ENCODE measurements around the gene ARAP3. TPM values are rescaled to one million over a fixed set of nuclear protein-coding genes. Genes with fewer than 3 reads are reported as not detected.

Gene ARAP3
- total and polyA plus RNA-seq, 9 of the 15 experiments (the other 6 are each of a cell fraction or from before 2014, with no cell fraction given) = 0.83 to 25.7 (median 6.4) TPM

DNA sequence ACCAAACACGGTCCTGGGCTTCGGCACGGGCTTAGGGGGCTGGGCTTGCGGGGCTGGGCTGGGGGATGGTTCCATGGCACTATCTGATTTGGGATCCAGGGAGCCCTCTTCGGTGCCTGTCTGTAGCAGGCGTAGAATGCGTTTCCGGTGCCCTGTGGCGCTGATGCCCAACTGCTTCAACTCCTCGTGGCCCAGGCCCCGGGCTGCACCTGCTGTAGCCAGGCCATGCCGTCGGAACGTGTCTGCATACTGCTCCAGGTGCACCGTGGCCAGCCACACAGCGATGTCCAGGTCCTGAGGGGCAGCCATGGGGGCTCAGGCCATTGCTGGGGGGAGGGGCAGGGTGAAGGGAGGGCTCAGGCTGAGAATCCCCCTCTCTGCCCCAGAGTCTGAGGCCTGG lies 1.9 kb downstream of the ARAP3 start:
- Histone ChIP-seq H3K27ac (ENCODE audit: extremely low read depth, low read depth, low read length) (no peak overlapping the region), H3K9me1 (ENCODE audit: control insufficient read depth, insufficient read depth, low read length) (peaks cover 3% of the 10 kb centered on the region), H2AFZ (ENCODE audit: low read depth, low read length) (no peak overlapping the region), H3K9me3 (replicated peaks; ENCODE audit: control insufficient read depth, insufficient read depth, low read depth, low read length) (no peaks in the 10 kb centered on the region), H3K79me2 (ENCODE audit: control insufficient read depth, insufficient read depth, low read length) (peaks cover 14% of the 10 kb centered on the region; the same call in 1 of the 3 replicates), H3K36me3 (ENCODE audit: control insufficient read depth, insufficient read depth, low read length) (peaks cover 4% of the 10 kb centered on the region; the same call in 1 of the 3 replicates), H3K4me2 (ENCODE audit: insufficient read depth, low read length) (no peak overlapping the region), H3K4me1 (replicated peaks in 1 of 2; ENCODE audit: control insufficient read depth in 2 of 2, insufficient read depth in 2 of 2, low read length in 2 of 2) (peaks cover 32 to 40% of the 10 kb centered on the region in 2 experiments), H3K4me3 (no peak overlapping the region), H3K9ac (ENCODE audit: insufficient read depth in 1 of 2, low read depth in 2 of 2, low read length in 2 of 2) (no peak overlapping the region), H3K27me3 (ENCODE audit: control insufficient read depth in 2 of 2, insufficient read depth in 2 of 2, low read length in 2 of 2) (no peaks in the 10 kb centered on the region), H4K20me1 (replicated peaks; ENCODE audit: control insufficient read depth, insufficient read depth, low read length) (no peaks in the 10 kb centered on the region)
- TF ChIP-seq ZNF79 (CRISPR knock-in tag; IDR thresholded peaks at IDR 0.05; ENCODE audit: low read depth) (no peak), CTBP1 (IDR thresholded peaks at IDR 0.05; ENCODE audit: borderline replicate concordance) (no peak), RBFOX2 (IDR thresholded peaks at IDR 0.05; ENCODE audit: low read depth, low read length) (peak; percentile 23; the same call in 1 of the 2 replicates)
- DNase-seq (ENCODE audit: extremely low read depth in 1 of 4, low spot score in 3 of 4) (no peak), FAIRE-seq (no peak), ATAC-seq (no peak)
- no TSS peak for BruUV-seq (replicated peaks)
- ChIA-PET POLR2A (no interaction called here), CTCF (ENCODE audit: low intra/inter-chr PET ratio) (no interaction called here)
- in situ Hi-C loops (cut with MboI) = no loop called here
- intact Hi-C loops (cut with micrococcal nuclease) = no loop called here
- WGBS (ENCODE audit: insufficient coverage, low coverage, missing lambda C conversion rate) = 83% methylated on average over 11 of the region's 16 CpGs

DNA sequence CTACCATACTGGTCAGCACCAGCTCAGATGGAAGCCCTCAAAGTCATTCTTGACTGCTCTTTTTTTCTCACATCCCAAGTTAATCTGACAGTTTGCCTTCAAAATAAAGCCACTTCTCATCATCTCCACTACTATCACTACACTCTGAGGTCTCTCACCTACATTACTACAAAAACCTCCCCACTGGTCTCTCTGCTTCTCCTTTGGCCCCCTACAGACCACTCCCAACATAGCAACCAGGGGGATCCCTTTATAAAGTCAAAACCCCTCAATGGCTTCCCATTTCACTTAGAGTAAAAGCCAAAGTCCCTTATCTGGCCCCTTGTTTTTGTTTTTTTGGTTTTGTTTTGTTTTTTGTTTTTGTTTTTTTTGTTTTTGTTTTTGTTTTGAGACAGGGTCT lies 4.6 kb downstream of the ARAP3 start:
- Histone ChIP-seq H3K79me2 (ENCODE audit: control insufficient read depth, insufficient read depth, low read length) (peaks cover 14% of the 10 kb centered on the region; the same call in 1 of the 3 replicates), H2AFZ (ENCODE audit: low read depth, low read length) (no peak overlapping the region), H3K4me1 (replicated peaks in 1 of 2; ENCODE audit: control insufficient read depth in 2 of 2, insufficient read depth in 2 of 2, low read length in 2 of 2) (peaks cover 18 to 32% of the 10 kb centered on the region in 2 experiments), H3K9ac (ENCODE audit: insufficient read depth in 1 of 2, low read depth in 2 of 2, low read length in 2 of 2) (no peak overlapping the region), H3K27ac (ENCODE audit: extremely low read depth, low read depth, low read length) (no peak overlapping the region), H3K9me1 (ENCODE audit: control insufficient read depth, insufficient read depth, low read length) (no peaks in the 10 kb centered on the region), H3K9me3 (replicated peaks; ENCODE audit: control insufficient read depth, insufficient read depth, low read depth, low read length) (no peaks in the 10 kb centered on the region), H3K36me3 (ENCODE audit: control insufficient read depth, insufficient read depth, low read length) (peaks cover 4% of the 10 kb centered on the region; the same call in 1 of the 3 replicates), H3K4me2 (ENCODE audit: insufficient read depth, low read length) (no peak overlapping the region), H3K4me3 (no peak overlapping the region), H3K27me3 (ENCODE audit: control insufficient read depth in 2 of 2, insufficient read depth in 2 of 2, low read length in 2 of 2) (no peaks in the 10 kb centered on the region), H4K20me1 (replicated peaks; ENCODE audit: control insufficient read depth, insufficient read depth, low read length) (no peaks in the 10 kb centered on the region; the same call in 1 of the 2 replicates)
- in situ Hi-C loops (cut with MboI) = no loop called here
- ChIA-PET CTCF (ENCODE audit: low intra/inter-chr PET ratio) (no interaction called here), POLR2A (interaction anchor here (0.5 to 0.7 kb wide), 2 partner anchors 12 to 89 kb away, joined by 3 to 5 read pairs; no protein-coding TSS in a partner anchor)
- intact Hi-C loops (cut with micrococcal nuclease) = no loop called here
- no peak for TF ChIP-seq ZNF699 (CRISPR knock-in tag; IDR thresholded peaks at IDR 0.05; ENCODE audit: insufficient replicate concordance)
- no peak for TF ChIP-seq GATAD2A (IDR thresholded peaks at IDR 0.05)
- TF ChIP-seq, protein P1, sequence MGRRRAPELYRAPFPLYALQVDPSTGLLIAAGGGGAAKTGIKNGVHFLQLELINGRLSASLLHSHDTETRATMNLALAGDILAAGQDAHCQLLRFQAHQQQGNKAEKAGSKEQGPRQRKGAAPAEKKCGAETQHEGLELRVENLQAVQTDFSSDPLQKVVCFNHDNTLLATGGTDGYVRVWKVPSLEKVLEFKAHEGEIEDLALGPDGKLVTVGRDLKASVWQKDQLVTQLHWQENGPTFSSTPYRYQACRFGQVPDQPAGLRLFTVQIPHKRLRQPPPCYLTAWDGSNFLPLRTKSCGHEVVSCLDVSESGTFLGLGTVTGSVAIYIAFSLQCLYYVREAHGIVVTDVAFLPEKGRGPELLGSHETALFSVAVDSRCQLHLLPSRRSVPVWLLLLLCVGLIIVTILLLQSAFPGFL (CRISPR knock-in tag; IDR thresholded peaks at IDR 0.05) = no peak
- TF ChIP-seq, protein P2, sequence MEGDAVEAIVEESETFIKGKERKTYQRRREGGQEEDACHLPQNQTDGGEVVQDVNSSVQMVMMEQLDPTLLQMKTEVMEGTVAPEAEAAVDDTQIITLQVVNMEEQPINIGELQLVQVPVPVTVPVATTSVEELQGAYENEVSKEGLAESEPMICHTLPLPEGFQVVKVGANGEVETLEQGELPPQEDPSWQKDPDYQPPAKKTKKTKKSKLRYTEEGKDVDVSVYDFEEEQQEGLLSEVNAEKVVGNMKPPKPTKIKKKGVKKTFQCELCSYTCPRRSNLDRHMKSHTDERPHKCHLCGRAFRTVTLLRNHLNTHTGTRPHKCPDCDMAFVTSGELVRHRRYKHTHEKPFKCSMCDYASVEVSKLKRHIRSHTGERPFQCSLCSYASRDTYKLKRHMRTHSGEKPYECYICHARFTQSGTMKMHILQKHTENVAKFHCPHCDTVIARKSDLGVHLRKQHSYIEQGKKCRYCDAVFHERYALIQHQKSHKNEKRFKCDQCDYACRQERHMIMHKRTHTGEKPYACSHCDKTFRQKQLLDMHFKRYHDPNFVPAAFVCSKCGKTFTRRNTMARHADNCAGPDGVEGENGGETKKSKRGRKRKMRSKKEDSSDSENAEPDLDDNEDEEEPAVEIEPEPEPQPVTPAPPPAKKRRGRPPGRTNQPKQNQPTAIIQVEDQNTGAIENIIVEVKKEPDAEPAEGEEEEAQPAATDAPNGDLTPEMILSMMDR (IDR thresholded peaks at IDR 0.05 in 2 of 3, conservative IDR thresholded peaks at IDR 0.05 in 1 of 3; ENCODE audit: insufficient read depth in 2 of 3, low read depth in 1 of 3, low read length in 3 of 3) = peak; percentile 14 to 48 (median 41); a peak in 4 of 6 replicates
- DNase-seq (ENCODE audit: extremely low read depth in 1 of 4, low spot score in 3 of 4) = peak; percentile 35 to 53 (median 47)
- no TSS peak for BruUV-seq (replicated peaks)
- peak; percentile 34; the same call in 2 of the 3 replicates for ATAC-seq
- no peak for FAIRE-seq

Measured in K562 (cell line).